CD4-positive, alpha-beta T cell treated with Interleukin-12 subunit alpha and Interleukin-12 subunit beta, for 1 hour (primary cell): ENCODE results near the gene JUNB.

Experiments
- DNase-seq: peaks from one replicate; pipeline ENCODE4 v3.0.0-alpha.2; 2020

JUNB gene

GRCh38 chr19:12774588-12775555 is 16.4 kb upstream of the JUNB start, which contains the start of gene HOOK2:
HOOK2 (minus strand) TSS chr19:12775552; CDS start chr19:12775449, 103 bp downstream.
- DNase-seq: peak; percentile 74

- peak; percentile 84 for DNase-seq
Observed at GRCh38 chr19:12777217-12778016, 13.9 kb upstream of the JUNB start.

- DNase-seq: peak; percentile 57
Observed at GRCh38 chr19:12778017-12778904, 13.0 kb upstream of the JUNB start.

DNA sequence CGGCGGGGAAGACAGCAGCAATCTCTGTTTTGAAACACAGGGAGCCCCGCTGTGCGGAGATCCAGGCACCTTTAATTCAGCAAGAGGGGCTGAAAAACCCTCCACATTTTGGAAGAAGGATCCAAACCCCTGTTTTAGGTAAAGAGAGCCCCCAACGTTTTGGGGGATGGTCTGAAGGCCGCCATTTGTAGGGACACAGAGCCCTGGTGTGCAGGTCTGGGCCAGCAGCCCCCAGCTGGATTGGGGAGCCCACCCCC is 12.5 kb upstream of the JUNB start:
- no peak for DNase-seq

DNA sequence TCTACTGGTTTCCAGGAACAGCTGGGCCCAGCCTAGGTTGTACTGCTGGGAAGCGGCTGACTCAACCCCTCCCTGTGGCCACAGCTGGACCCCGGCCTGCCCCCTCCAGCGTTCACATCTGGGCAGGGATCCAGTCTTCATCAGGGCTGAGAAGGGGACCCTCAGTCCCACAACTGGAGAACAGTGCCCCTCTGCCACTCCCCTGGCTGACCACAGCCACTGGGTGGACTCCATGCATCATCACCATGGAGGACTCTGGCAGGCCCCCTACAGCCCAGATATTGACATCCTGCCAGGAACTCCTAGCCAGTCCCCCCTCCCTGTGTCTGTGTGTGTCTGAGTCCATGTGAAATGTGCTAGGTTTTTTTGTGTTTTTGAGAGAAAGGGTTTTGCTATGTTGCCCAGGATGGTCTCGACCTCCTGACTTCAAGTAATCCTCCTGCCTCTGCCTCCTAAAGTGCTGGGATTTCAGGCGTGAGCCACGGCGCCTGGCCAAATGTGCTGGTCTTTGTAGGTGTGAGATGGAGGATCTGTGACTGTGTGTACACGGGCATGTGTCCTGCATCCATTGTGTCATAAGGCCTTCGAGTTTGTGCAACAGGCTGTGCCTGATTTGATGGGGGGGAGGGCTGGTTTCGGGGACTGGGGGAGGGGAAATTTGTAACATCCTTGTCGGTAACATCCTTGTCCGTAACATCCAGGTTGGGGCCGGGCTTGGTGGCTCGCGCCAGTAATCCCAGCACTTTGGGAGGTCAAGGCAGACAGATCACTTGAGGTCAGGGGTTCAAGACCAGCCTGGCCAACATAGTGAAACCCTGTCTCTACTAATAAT is 11.9 kb upstream of the JUNB start:
- DNase-seq: peak; percentile 26

GRCh38 chr19:12782174-12782423 is 9.2 kb upstream of the JUNB start:
- DNase-seq: no peak

DNA sequence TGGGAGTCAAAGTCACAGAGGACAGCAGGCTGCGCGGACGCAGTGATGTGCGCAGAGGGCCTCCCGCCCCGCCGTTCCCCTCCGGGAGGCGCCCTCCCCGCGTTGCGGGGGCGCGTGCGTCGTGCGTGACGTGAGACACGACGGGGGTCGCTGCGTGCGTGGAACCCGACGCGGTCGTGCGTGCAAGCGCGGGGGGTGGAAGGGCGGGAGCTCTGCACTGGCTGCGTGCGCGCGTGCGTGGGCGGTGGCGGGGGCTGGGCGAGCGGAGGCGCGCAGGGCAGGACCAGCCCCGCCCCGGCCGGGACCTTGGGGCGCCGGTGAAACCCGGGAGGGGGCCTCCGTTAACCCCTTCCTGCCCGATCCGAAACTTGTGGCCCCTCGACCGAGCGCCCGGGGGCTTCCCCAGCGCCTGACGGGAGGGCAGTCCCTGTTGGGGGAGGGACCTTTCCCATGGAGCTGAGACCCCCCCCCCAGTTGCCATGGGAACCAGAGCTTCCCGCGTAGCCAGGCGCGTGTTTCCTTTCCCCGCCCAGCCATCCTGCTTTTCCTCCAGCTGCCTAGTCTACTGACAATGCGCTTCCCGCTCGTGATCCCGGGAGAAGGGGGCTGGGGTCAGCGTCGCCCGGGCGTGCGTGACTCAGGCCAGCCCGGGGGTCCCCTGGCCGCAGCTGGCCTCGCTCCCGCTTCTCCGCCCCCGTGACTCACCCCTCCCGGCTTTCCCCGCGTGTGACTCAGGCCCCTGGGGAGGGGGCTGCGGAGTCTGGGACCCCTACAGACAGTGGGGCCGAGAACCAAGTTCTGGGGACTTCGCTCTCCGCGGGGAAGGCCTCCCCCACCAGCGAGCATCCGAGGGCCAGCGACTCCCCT is 8.6 kb upstream of the JUNB start:
- peak; percentile 94 for DNase-seq

DNA sequence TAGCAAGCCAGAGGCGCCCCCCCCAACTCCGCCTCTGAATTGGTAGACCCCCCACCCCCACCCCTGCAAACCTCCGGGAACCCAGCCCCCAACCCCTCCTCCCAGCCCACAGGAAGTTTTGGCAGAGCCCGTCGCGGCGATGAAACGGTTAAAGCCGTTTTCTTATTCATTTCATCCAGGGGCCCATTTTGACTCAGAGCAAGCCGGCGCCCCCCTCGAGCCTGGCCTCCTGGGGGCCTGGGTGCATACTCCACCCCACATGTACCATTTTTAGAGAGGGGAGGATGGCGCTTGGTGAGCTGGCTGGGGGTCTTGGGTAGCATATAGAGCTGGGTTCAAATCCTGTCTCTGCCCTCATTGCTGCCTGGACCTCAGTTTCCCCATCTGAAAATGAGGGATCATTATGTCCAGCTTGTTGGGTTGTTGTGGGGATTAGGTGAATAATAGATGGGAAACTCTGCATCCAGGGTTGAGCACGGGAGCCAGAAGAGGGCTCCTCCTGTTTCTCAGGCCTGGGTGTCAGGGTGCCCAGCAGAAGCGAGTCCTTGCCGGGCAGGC is 7.9 kb upstream of the JUNB start:
- peak; percentile 40 for DNase-seq

GRCh38 chr19:12783849-12784393 is 7.4 kb upstream of the JUNB start:
- peak; percentile 41 for DNase-seq

- peak; percentile 45 for DNase-seq
Observed at GRCh38 chr19:12784394-12784870, 6.9 kb upstream of the JUNB start.

DNA sequence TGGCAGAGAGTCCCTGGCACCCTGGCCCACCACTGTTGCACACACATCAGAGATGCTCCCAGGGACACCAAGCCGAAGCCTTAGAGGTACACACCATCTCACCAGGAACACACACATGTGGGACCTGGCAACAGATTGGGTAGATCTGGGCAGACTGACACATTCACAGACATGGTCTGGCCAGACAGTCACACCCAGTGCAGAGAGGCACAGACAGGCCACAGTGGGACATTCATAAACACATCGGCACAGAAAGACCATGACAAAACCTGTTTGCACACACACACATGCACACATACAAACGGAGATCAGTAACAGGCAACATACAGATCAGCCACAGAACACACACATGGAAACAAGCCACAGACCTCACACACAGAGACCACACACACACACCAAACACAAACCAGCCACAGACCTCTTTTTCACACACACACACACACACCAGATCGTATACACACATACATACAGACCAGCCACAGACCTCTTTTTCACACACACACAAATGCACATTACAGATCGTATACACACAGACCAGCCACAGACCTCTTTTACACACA is 6.3 kb upstream of the JUNB start:
- DNase-seq: peak; percentile 80

- DNase-seq: peak; percentile 33
Observed at GRCh38 chr19:12785431-12786031, 5.8 kb upstream of the JUNB start.

DNA sequence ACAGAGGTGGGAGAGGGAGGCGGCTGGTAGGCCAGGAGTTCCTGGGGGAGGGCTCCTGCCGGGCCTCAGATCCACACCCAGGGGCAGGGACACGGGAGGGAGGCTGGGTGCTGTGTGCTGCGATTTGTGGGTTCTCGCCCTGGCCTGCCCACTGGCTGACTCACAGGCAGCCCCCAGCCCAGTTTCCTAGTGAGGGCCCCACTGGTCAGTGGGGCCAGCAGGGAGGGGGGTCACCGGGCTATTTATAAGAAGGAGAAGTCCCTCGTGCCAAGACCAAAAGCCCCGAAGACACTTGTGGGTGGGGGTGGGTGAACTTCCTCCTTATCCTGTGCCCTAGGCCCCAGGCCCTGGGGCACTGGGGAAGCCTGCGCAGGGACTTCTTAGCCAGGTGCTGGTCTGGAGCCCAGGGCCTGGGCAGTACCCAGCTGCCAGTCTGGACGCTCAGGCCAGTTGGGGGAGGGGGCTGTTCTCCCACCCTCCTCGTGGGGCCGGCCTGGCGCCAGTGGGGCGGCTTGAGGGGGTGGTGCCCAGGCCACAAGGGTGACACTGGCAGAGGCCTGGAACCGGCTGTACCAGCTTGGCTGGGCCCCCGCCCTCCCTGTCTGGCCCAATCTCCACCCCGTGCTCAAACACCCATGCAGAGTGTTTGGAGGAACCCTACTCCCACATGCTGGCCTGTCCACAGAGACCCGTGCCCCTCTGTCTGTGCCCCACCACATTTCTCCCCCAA is 5.0 kb upstream of the JUNB start:
- peak; percentile 42 for DNase-seq

DNA sequence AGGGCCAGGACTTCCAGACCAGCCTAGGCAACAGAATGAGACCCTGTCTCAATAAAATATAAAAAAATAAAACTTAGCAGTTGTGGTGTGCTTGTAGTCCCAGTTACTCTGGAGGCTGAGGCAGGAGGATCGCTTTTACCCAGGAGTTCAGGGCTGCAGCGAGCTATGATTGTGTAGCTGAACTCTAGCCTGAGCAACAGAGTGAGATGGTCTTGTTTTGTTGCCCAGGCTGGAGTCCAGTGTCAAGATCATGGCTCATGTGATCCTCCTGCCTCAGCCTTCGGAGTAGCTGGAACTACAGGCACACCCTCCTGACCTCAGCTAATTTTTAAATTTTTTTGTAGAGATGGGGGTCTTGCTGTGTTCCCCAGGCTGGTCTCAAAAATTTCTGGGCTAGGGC is 4.3 kb upstream of the JUNB start:
- DNase-seq: no peak

GRCh38 chr19:12787458-12787857 is 3.8 kb upstream of the JUNB start:
- no peak for DNase-seq

- no peak for DNase-seq
Observed at GRCh38 chr19:12788042-12788681, 3.1 kb upstream of the JUNB start.

GRCh38 chr19:12788682-12789097 is 2.6 kb upstream of the JUNB start:
- peak; percentile 81 for DNase-seq
